KOPT-K1 (cell line): ENCODE results near the gene IRAK2.
"Not testable (repeated sequence)": the region's sequence is repeated elsewhere in the genome, so short reads cannot be mapped to it uniquely, and the experiment has no call there.

Source experiments
- H3K27ac ChIP-seq: fragments of 200-600 bp; sonication (generic); 2 replicates; pipeline ENCODE4 v1.5.1; 2016; ENCODE audit warnings: antibody characterized with exemption, mild to moderate bottlenecking, low read depth, low read length; ENCODE audit not compliant: poor library complexity, severe bottlenecking
- H3K36me3 ChIP-seq: fragments of 200-600 bp; sonication (generic); 2 replicates; pipeline ENCODE4 v1.5.1; 2017; ENCODE audit warnings: antibody characterized with exemption, mild to moderate bottlenecking, low read length, moderate library complexity; ENCODE audit not compliant: insufficient read depth
- H3K9me3 ChIP-seq: fragments of 200-600 bp; sonication (generic); 2 replicates; pipeline ENCODE4 v1.5.1; 2017; ENCODE audit warnings: antibody characterized with exemption, low read length, mild to moderate bottlenecking; ENCODE audit not compliant: insufficient read depth, poor library complexity, severe bottlenecking

IRAK2 gene

DNA sequence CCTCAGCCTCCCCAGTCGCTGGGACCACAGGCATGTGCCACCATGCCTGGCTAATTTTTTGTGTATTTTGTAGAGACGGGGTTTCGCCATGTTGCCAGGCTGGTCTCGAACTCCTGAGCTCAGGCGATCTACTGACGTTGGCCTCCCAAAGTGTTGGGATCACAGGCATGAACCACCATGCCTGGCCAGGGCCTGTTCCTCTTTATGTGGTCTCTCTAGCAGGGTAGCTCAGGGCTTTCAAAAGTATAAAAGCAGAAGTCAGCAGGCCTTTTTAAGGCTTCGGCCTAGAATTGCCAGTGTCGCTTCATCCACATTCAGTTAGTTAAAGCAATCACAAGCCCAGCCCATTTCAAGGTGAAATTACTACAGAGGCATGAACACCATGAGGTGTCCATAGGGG, 15.5 kb upstream of the IRAK2 start:
- Histone ChIP-seq H3K9me3 (no peaks in the 10 kb centered on the region), H3K27ac (no peak overlapping the region), H3K36me3 (peaks cover 96% of the 10 kb centered on the region)

DNA sequence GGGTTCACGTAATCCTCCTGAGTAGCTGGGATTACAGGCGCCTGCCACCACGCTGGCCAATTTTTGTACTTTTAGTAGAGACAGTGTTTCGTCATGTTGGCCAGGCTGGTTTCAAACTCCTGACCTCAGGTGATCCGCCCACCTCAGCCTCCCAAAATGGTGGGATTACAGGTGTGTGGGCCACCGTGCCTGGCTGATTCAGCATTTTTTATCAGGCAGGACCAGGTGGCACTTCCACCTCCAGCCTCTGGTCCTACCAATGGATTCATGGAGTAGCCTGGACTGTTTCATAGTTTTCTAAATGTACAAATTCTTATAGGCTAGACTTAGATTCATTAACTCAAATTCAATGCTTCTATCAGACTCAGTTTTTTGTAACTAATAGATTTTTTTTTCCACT, 13.7 kb upstream of the IRAK2 start:
- Histone ChIP-seq H3K36me3 (peaks cover 93% of the 10 kb centered on the region), H3K9me3 (no peaks in the 10 kb centered on the region), H3K27ac (no peak overlapping the region)

DNA sequence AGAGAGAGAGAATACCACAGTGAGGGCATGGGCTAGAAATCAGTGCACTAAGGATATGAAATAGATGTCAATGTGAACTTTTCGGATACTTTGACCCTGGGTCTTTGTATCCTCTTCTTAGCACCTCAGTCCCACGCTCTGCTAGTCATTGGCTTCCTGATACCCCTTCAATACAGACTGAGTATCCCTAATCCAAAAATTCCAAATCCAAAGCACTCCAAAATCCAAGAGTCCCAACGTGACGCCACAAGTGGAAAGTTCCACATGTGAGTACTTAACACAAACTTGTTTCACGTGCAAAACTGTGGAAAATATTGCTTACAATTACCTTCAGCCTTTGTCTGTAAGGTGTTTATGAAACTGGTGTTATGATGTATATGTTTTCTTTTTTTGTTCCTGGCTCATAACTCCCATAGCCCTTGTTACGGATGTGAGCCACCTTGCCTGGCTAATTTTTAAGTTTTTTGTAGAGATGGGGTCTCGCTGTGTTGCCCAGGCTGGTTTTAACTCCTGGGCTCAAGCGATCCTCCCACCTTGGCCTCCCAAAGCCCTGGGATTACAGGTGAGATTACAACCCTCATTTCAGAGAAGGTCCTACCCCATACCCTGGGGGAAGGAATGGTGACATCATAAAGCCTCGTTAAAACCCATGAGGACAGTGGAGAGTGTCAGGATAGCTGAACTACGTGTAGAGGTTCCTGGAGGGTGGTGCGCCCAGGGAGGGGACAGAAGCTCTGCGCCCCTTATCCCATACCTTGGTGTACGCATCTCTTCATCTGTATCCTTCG, 10.2 kb upstream of the IRAK2 start:
- Histone ChIP-seq H3K27ac (no peak overlapping the region), H3K36me3 (peaks cover 59% of the 10 kb centered on the region), H3K9me3 (no peaks in the 10 kb centered on the region)

DNA sequence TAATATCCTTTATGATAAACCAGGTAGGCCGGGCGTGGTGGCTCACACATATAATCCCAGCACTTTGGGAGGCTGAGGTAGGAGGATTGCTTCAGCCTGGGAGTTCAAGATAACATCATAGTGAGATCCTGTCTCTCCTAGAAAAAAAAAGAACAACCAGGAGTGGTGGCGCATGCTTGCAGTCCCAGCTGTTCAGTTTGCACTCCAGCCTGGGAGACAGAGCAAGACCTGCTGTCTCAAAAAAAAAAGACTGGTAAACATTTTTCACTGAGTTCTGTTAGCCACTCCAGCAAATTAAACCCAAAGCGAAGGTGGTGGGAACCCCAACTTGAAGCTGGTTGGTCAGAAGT, 9.6 kb upstream of the IRAK2 start:
- H3K36me3 ChIP-seq, result peaks cover 53% of the 10 kb centered on the region
- H3K9me3 ChIP-seq, result no peaks in the 10 kb centered on the region

DNA sequence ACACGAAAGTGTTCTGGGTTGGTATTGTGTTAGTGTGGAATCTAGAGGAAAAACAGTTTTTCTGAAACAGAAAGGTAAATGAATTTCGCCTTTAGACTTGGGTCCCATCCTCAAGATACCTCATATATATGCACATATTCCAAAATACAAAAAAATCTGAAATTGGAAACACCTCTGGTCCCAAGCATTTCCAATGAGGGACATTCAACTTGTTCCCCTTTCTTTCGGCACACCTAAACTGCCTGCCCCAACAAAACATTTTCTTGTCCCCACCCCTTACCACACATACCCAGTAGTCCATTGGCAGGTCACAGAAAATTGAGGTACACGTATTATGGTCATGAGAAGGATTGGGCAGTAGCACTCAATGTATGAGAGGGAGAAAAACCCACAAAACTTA, 9.1 kb upstream of the IRAK2 start:
- no peaks in the 10 kb centered on the region for H3K9me3 ChIP-seq

More for the DNA sequence above, 9.6 kb upstream of the IRAK2 start:
- no peak overlapping the region for H3K27ac ChIP-seq

DNA sequence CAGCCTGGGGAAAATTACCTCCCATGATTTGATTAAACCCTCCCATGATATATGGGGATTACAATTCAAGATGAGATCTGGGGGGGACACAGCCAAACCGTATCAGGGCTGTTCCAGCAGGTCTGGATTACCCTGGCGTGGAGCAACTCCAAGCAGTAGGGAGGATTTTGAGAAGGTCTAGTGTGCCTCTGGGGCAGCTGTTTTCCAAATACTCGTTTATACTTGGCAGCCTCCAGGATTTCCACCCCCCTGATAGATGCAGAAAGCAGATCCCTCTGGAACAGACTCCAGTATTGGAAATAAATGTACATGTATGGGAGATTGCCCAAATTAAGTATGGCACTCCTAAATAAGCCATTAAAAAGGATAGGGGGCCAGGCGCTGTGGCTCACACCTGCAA, 7.7 kb upstream of the IRAK2 start:
- Histone ChIP-seq H3K27ac (no peak overlapping the region), H3K36me3 (peaks cover 34% of the 10 kb centered on the region), H3K9me3 (no peaks in the 10 kb centered on the region)

More for the DNA sequence above, 9.1 kb upstream of the IRAK2 start:
- peaks cover 47% of the 10 kb centered on the region for H3K36me3 ChIP-seq
- H3K27ac ChIP-seq, result no peak overlapping the region

DNA sequence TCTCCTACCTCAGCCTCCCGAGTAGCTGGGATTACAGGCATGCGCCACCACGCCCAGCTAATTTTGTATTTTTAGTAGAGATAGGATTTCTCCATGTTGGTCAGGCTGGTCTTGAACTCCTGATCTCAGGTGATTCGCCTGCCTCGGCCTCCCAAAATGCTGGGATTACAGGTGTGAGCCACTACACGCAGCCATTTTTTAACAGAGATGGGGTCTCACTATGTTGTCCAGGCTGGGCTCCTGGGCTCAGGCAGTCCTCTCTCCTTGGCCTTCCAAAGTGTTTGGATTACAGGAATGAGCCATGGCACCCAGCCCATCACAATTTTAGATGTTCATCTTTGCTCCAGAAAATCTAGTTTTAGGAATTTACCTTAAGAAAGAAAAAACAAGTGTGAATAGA, 6.2 kb upstream of the IRAK2 start:
- not testable (repeated sequence) for H3K27ac ChIP-seq, H3K9me3 ChIP-seq

DNA sequence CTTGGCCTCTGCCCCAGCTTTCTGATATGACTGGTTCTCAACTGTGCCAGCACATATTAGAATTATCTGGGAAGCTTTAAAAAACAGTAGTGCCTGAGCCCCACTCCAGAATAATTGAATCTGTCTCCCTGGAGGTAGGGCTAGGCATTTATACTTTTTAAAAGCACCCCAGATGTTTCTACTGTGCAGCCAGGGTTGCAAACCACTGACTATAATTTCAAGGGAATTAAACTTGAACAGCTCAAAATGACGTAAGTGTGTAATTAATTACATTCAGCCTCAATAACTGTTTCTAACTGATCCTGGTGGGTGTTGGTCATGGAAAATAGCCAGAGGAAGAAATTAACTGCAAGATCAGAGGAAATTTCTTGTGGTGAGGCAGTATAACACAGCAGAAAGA, 4.4 kb upstream of the IRAK2 start:
- no peak overlapping the region for H3K27ac ChIP-seq
- H3K9me3 ChIP-seq, result no peaks in the 10 kb centered on the region
- H3K36me3 ChIP-seq, result 0 out of 2 replicates have a peak, but pooled peaks cover 2% of the 10 kb centered on the region

More for the DNA sequence above, 6.2 kb upstream of the IRAK2 start:
- H3K36me3 ChIP-seq, result peaks cover 18% of the 10 kb centered on the region

DNA sequence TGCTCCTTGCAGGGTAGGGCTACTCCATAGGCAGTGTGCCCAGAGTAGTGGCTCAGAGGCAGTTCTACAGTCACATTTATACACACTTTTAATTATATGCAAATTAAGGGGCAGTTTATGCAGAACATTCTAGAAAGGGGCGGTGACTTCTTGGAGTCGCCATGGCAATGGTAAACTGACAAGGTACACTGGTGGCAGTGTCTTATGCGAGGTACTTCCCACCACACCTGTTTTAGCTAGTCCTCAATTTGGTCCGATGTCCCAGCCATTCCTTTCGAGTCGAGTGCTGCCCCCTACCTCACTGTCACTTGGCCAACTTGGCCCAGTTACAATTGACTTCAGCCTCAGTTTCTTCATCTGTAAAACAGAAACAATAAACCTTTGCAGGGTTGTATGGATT, 3.8 kb upstream of the IRAK2 start:
- Histone ChIP-seq H3K9me3 (no peaks in the 10 kb centered on the region), H3K36me3 (no peaks in the 10 kb centered on the region), H3K27ac (no peak overlapping the region)

DNA sequence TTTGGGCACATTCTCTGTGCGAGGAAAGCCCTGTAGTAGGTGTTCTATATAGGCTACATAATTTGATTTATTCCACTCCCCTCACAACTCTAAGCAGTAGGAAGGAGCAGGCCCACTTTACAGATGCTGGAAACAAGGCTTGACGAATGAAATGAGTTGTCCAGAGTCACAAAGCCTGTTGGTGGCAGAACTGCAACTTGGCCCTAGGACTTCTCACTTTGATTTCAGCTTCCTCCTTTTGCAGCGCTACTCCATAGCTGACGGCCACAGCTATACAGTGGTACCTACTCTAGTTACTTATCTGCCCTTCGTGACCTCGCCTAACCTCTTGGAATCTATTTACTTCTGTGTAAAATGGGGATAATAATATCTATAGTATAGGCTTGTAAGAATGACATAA, 2.5 kb upstream of the IRAK2 start:
- Histone ChIP-seq H3K36me3 (no peaks in the 10 kb centered on the region), H3K27ac (no peak overlapping the region), H3K9me3 (no peaks in the 10 kb centered on the region)

DNA sequence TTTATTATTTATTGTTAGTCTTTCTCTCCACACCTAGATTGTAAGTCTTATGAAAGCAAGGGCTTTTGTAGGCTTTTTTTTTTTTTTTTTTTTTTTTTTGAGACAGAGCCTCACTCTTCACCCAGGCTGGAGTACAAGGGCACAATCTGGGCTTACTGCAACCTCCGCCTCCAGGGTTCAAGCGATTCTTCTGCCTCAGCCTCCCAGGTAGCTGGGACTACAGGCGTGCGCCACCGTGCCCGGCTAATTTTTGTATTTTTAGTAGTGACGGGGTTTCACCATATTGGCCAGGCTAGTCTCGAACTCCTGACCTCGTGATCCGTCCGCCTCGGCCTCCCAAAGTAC, 546 bp upstream of the IRAK2 start:
- H3K27ac ChIP-seq, H3K9me3 ChIP-seq, H3K36me3 ChIP-seq: not testable (repeated sequence)

DNA sequence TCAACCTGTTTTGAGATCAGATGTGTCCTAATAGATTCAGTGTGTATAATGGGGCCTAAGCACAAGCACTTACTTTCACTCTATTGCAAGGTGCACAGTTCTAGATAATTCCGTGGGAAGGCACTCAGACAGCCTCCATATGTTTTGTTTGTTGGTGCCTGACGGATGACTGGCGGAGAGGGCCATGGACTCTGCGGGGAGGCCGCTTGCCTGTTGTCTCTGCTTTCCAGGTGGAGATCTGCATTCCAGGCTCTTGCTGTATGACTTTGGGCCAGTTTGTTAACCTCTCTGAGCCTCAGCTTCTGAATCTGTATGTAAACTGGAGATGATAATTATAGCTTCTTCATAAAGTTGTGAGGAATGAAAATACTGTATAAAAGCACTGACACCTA, 1.5 kb downstream of the IRAK2 start:
- H3K9me3 ChIP-seq, result peaks cover 13% of the 10 kb centered on the region
- no peak overlapping the region for H3K27ac ChIP-seq
- no peaks in the 10 kb centered on the region for H3K36me3 ChIP-seq

DNA sequence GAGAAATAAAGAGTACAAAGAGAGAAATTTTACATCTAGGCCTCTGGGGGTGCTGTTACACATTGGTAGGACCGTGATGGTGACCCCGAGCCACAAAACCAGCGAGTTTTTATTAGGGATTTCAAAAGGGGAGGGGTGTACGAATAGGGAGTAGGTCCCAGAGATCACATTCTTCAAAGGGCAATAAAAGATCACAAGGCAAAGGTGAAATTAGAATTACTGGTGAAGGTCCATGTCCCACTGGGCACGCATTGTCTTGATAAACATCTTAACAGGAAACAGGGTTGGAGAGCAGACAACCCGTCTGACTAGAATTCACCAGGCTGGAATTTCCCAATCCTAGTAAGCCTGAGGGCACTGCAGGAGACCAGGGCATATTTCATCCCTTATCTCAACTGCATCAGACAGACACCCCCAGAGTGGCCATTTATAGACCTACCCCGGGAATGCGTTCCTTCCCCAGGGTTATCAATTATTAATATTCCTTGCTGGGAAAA, 4.3 kb downstream of the IRAK2 start:
- no peak overlapping the region for H3K27ac ChIP-seq
- no peaks in the 10 kb centered on the region for H3K36me3 ChIP-seq
- H3K9me3 ChIP-seq, result peaks cover 13% of the 10 kb centered on the region

DNA sequence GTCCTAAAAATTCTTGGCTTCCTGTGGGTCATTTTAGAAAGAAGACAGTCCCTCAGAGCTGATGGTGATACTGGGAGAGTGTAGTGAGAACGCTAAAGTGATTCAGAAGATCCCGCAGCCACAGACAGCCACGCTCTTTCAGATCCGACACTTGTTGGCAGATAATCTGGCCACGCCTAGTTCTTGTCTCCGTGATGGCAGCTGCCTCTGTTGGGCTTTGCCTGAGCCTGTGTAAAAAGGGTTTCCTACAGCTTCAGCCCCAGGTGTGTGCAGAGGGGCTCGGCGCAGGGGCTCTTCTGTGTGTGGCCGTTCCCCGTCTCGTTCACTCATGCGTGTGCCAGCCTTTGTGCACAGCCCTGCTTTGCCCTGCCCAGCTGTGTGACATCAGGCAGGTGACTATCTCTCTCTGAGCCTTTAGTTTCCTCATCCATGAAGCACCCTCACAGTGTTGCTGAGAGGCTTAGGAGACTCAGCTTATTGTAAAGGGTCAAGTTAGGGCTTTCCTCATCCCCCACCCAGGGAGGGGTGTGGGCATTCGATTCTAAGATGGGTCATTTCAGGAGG, 6.3 kb downstream of the IRAK2 start:
- H3K9me3 ChIP-seq, result peaks cover 13% of the 10 kb centered on the region
- no peak overlapping the region for H3K27ac ChIP-seq
- H3K36me3 ChIP-seq, result no peaks in the 10 kb centered on the region

DNA sequence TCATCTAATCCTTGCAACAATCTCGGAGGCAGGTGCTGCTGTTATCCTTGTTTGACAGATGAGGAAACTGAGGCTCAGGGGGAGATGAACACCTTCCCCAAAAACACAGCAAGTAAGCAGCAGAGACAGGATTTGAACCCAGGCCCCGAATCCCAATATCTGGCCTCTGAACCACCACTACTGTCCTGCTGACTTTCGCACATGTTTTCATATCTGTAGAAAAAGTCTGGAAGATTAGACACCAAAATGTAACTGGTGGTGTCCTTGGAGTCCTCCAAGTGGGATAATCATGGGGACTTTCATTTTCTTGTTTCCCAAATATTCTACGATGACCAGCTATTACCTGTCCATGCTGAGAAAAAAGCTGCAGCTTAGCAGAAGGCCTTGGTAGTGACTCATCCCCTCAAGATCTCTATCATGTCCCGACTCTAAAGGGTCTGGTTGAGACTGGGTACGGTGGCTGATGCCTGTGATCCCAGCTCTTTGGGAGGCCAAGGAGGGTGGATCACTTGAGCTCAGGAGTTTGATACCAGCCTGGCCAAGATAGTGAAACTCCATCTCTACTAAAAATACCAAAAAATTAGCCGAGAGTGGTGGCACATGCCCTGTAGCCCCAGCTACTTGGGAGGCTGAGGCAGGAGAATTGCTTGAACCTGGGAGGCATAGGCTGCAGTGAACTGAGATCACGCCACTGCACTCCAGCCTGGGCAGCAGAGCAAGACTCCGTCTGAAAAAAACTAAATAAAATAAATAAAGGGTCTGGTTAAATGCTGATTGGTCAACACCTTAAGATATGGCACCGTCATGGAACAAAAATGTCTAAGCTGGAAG, 8.6 kb downstream of the IRAK2 start:
- H3K9me3 ChIP-seq, result peaks cover 13% of the 10 kb centered on the region
- no peak overlapping the region for H3K27ac ChIP-seq
- no peaks in the 10 kb centered on the region for H3K36me3 ChIP-seq
